WI38 (cell line): ENCODE results near the gene TGFBR3.

Source experiments
- H3K4me3 ChIP-seq: 2 replicates; pipeline ENCODE4 v1.5.1; 2011; ENCODE audit warnings: low read depth, mild to moderate bottlenecking, control low read depth, low read length
- TF ChIP-seq, protein P1 (sequence below): IDR thresholded peaks from 2 replicates; pipeline ENCODE4 v1.5.1; 2012; ENCODE audit warnings: low read depth, mild to moderate bottlenecking, control low read depth, low read length

TGFBR3 gene

GRCh38 chr1:91830242-91831131 lies 55.5 kb downstream of the TGFBR3 start:
- no peak overlapping the region for H3K4me3 ChIP-seq
- TF ChIP-seq, protein P1, sequence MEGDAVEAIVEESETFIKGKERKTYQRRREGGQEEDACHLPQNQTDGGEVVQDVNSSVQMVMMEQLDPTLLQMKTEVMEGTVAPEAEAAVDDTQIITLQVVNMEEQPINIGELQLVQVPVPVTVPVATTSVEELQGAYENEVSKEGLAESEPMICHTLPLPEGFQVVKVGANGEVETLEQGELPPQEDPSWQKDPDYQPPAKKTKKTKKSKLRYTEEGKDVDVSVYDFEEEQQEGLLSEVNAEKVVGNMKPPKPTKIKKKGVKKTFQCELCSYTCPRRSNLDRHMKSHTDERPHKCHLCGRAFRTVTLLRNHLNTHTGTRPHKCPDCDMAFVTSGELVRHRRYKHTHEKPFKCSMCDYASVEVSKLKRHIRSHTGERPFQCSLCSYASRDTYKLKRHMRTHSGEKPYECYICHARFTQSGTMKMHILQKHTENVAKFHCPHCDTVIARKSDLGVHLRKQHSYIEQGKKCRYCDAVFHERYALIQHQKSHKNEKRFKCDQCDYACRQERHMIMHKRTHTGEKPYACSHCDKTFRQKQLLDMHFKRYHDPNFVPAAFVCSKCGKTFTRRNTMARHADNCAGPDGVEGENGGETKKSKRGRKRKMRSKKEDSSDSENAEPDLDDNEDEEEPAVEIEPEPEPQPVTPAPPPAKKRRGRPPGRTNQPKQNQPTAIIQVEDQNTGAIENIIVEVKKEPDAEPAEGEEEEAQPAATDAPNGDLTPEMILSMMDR: peak; percentile 55

- H3K4me3 ChIP-seq: no peak overlapping the region
- TF ChIP-seq, protein P1: no peak
These were observed 56.4 kb downstream of the TGFBR3 start for GRCh38 chr1:91829293-91830153.

DNA sequence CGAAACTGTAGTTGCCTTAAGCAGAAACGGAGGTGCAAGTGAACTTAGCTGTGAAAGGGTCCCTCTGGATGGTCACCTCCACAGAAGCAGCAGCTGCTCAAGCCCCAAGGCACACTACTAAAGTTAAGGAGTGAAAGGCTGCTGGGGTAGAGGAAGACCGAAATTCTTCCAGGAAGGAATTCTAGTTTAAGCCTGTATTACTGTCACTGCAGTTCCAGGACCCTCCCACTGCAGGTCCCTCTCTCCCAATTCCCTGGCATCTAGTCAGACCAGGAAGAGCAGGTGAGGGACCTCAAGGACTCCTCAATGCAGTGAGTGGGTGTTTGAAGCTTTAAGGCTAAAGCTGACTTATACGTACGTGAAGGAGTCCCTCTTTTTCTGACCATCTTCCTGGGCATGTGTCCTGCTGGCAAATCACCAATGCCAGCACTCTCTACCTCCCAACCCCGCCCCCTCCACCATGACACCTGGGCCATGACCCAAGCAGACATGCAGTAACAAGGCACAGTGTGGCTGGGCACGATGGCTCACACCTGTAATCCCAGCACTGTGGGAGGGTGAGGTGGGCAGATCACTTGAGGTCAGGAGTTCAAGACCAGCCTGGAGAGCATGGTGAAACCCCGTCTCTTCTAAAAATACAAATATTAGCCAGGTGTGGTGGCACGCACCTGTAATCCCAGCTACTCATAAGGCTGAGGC lies 57.2 kb downstream of the TGFBR3 start:
- no peak overlapping the region for H3K4me3 ChIP-seq
- TF ChIP-seq, protein P1: no peak

- H3K4me3 ChIP-seq: no peak overlapping the region
These were observed 58.3 kb downstream of the TGFBR3 start for GRCh38 chr1:91827459-91828321.

GRCh38 chr1:91827087-91827458 lies 58.9 kb downstream of the TGFBR3 start:
- TF ChIP-seq, protein P1: no peak
- no peak overlapping the region for H3K4me3 ChIP-seq

More at GRCh38 chr1:91827459-91828321, 58.3 kb downstream of the TGFBR3 start:
- TF ChIP-seq, protein P1: no peak

GRCh38 chr1:91826649-91827048 lies 59.3 kb downstream of the TGFBR3 start:
- TF ChIP-seq, protein P1: no peak
- H3K4me3 ChIP-seq: no peak overlapping the region
